Measurements from ENCODE around the gene E2F6. TPM values are rescaled to one million over a fixed set of nuclear protein-coding genes. Genes with fewer than 3 reads are reported as not detected.
A peak's percentile ranks its signal among the peaks of the same experiment; 100 is the strongest.

Gene E2F6
- total and polyA plus RNA-seq, 2 of the 4 experiments (the other 2 are of a cell fraction) = 8.2 to 10.9 TPM

DNA sequence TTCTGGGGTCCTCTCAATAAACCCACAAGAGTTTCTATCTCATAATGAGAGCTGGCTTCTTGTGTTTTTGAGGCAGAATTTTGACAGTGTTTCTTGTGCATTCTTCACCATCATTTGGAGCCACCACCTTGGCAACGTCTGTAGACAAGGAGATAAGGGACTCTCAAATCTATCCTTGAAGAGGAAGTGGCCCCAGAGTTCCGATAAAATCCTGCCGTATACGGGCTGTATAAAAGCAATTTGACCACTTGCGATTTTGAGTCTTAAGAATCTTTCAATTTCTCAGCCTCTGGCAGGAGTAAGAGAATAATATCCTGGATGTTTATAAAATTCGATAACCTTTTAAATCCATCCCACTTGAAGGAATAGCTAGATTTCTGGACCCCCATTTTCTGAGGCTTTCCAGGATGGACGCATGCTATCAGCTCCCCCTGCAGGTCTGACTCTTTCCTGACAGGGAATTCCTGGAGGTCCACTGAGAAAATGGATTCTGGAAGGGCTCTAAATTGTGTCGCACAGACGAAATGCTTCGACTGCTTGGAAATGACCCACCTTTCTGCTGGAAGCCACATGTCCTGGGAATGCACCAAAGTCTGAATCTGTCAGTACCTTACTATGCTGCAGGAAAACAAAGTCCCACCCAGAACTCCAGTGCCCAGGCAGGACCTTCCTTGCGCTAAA, 54.1 kb downstream of the E2F6 start:
- WGBS, 2 experiments (ENCODE audit: extremely low coverage in 2 of 2, insufficient read length in 1 of 2) = 60% methylated on average over 2 of the region's 11 CpGs; no CpG with 5 or more reads in 1 of the 2 experiments
- Histone ChIP-seq H2BK120ac (ENCODE audit: low read depth, low read length) (peak overlapping the region; percentile 52), H2BK15ac (ENCODE audit: low read depth, low read length) (no peak overlapping the region; the same call in 2 of the 3 replicates), H3K4me2 (ENCODE audit: low read depth, low read length) (peak overlapping the region; percentile 69), H3K27me3 (ENCODE audit: control insufficient read depth, insufficient read depth, low read length) (no peaks in the 10 kb centered on the region), H2AK9ac (replicated peaks; ENCODE audit: low read depth, low read length, poor library complexity) (peak overlapping the region; percentile 4), H3K23ac (ENCODE audit: low read depth, low read length) (peak overlapping the region; percentile 46; the same call in 1 of the 2 replicates), H2AFZ (replicated peaks; ENCODE audit: low read length, poor library complexity) (peak overlapping the region; percentile 63), H3K9ac (ENCODE audit: low read depth, low read length) (no peak overlapping the region), H4K5ac (ENCODE audit: low read depth, low read length) (no peak overlapping the region), H3K4me1 (ENCODE audit: control insufficient read depth, insufficient read depth, low read length) (peaks cover 5% of the 10 kb centered on the region), H3K56ac (ENCODE audit: extremely low read depth, insufficient read depth, low read length) (peak overlapping the region; percentile 2; the same call in 1 of the 2 replicates), H2BK20ac (ENCODE audit: low read depth, low read length) (peak overlapping the region; percentile 65; the same call in 1 of the 2 replicates), H3K9me1 (ENCODE audit: insufficient read depth, low read length) (peaks cover 8% of the 10 kb centered on the region; the same call in 1 of the 2 replicates), H2BK5ac (ENCODE audit: low read depth, low read length, poor library complexity, severe bottlenecking) (no peak overlapping the region), H4K91ac (ENCODE audit: insufficient read depth, low read depth, low read length) (no peak overlapping the region), H3K4ac (ENCODE audit: low read depth, low read length) (no peak overlapping the region; the same call in 1 of the 2 replicates), H3K18ac (ENCODE audit: low read depth, low read length) (no peak overlapping the region; the same call in 1 of the 2 replicates), H3K9me3 (ENCODE audit: control insufficient read depth, insufficient read depth, low read length) (no peaks in the 10 kb centered on the region), H4K8ac (ENCODE audit: low read depth in 2 of 2, low read length in 2 of 2) (peak overlapping the region in 1 of 2 experiments; percentile 51; a peak in 1 of 4 replicates), H3K27ac (ENCODE audit: insufficient read depth, low read length) (no peak overlapping the region), H3K36me3 (ENCODE audit: control insufficient read depth, insufficient read depth, low read length) (no peaks in the 10 kb centered on the region), H3K14ac (replicated peaks; ENCODE audit: low read depth, low read length) (peak overlapping the region; percentile 12; the same call in 1 of the 2 replicates), H4K20me1 (ENCODE audit: insufficient read depth, low read length) (no peaks in the 10 kb centered on the region), H3K4me3 (ENCODE audit: insufficient read depth, low read depth, low read length) (peak overlapping the region; percentile 37; the same call in 1 of the 2 replicates), H2AK5ac (ENCODE audit: low read depth, low read length) (no peak overlapping the region), H3K79me1 (ENCODE audit: low read depth in 1 of 2, low read length in 2 of 2) (peaks cover 0 to 13% of the 10 kb centered on the region in 2 experiments; a peak in 2 of 4 replicates)
- CTCF ChIA-PET = interaction anchor here (0.6 to 2.2 kb wide), 12 partner anchors 15 to 279 kb away, joined by 3 to 14 read pairs (median 4); a partner anchor contains a TSS
- TF ChIP-seq RAD21 (IDR thresholded peaks at IDR 0.05; ENCODE audit: low read length) = peak; percentile 92
- TF ChIP-seq, protein P1, sequence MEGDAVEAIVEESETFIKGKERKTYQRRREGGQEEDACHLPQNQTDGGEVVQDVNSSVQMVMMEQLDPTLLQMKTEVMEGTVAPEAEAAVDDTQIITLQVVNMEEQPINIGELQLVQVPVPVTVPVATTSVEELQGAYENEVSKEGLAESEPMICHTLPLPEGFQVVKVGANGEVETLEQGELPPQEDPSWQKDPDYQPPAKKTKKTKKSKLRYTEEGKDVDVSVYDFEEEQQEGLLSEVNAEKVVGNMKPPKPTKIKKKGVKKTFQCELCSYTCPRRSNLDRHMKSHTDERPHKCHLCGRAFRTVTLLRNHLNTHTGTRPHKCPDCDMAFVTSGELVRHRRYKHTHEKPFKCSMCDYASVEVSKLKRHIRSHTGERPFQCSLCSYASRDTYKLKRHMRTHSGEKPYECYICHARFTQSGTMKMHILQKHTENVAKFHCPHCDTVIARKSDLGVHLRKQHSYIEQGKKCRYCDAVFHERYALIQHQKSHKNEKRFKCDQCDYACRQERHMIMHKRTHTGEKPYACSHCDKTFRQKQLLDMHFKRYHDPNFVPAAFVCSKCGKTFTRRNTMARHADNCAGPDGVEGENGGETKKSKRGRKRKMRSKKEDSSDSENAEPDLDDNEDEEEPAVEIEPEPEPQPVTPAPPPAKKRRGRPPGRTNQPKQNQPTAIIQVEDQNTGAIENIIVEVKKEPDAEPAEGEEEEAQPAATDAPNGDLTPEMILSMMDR (conservative IDR thresholded peaks at IDR 0.05; ENCODE audit: low read depth, low read length) = peak; percentile 91
- TF ChIP-seq, protein P2, sequence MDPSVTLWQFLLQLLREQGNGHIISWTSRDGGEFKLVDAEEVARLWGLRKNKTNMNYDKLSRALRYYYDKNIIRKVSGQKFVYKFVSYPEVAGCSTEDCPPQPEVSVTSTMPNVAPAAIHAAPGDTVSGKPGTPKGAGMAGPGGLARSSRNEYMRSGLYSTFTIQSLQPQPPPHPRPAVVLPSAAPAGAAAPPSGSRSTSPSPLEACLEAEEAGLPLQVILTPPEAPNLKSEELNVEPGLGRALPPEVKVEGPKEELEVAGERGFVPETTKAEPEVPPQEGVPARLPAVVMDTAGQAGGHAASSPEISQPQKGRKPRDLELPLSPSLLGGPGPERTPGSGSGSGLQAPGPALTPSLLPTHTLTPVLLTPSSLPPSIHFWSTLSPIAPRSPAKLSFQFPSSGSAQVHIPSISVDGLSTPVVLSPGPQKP (IDR thresholded peaks at IDR 0.05; ENCODE audit: borderline replicate concordance, low read depth, low read length) = no peak
- TF ChIP-seq FOS (IDR thresholded peaks at IDR 0.05; ENCODE audit: low read depth, low read length) = no peak
- TF ChIP-seq SMC3 (IDR thresholded peaks at IDR 0.05; ENCODE audit: low read depth, low read length) = peak; percentile 97
- no peak for TF ChIP-seq BHLHE40 (IDR thresholded peaks at IDR 0.05; ENCODE audit: low read depth, low read length)
- TF ChIP-seq, protein P3, sequence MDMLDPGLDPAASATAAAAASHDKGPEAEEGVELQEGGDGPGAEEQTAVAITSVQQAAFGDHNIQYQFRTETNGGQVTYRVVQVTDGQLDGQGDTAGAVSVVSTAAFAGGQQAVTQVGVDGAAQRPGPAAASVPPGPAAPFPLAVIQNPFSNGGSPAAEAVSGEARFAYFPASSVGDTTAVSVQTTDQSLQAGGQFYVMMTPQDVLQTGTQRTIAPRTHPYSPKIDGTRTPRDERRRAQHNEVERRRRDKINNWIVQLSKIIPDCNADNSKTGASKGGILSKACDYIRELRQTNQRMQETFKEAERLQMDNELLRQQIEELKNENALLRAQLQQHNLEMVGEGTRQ (IDR thresholded peaks at IDR 0.05; ENCODE audit: low read depth, low read length) = no peak
- in situ Hi-C loops (cut with MboI; ENCODE audit: low sequenced_read_pairs) (no loop called here), intact Hi-C loops (cut with micrococcal nuclease) (loop anchor here (1.0 kb wide), 3 partner anchors 69 to 280 kb away; no protein-coding TSS in a partner anchor), dilution Hi-C loops (cut with HindIII; ENCODE audit: low sequenced_read_pairs, unreplicated experiment) (no loop called here)
- peak; percentile 54 for ATAC-seq (ENCODE audit: low read depth)
- POLR2A ChIA-PET (ENCODE audit: unreplicated experiment) = no interaction called here
- DNase-seq = peak; percentile 63
- BruUV-seq (replicated peaks) = no TSS peak
